B cell (primary cell): Measurements from ENCODE around the gene SIK3.

Experiments
- CTCF ChIP-seq: fragments of 200-600 bp; IDR thresholded peaks from one replicate; pipeline ENCODE4 v1.8.0; 2022; ENCODE audit warnings: antibody characterized with exemption, mild to moderate bottlenecking
- EZH2 ChIP-seq: IDR thresholded peaks from 2 replicates; pipeline ENCODE4 v1.6.1; 2012; ENCODE audit warnings: borderline replicate concordance, low read depth, mild to moderate bottlenecking, moderate library complexity, low read length; ENCODE audit not compliant: insufficient read depth, poor library complexity, severe bottlenecking

- TF ChIP-seq CTCF (no peak), EZH2 (no peak)
Observed at GRCh38 chr11:116890193-116890592, 208.0 kb downstream of the SIK3 start.
